H1 (cell line): ENCODE measurements around the gene RNF212B. TPM values are rescaled to one million over a fixed set of nuclear protein-coding genes. Genes with fewer than 3 reads are reported as not detected.

Experiments used
- SRF ChIP-seq: IDR thresholded peaks from 2 replicates; pipeline ENCODE4 v1.6.1; 2011; ENCODE audit warnings: mild to moderate bottlenecking, low read depth, low read length, moderate library complexity
- polyA plus RNA-seq, 7 experiments: library from polyadenylated mRNA; depleted of rRNA in 3 of 7; stranded (reverse) in 5 of 7; unstranded in 2 of 7; fragments of >200 nt in 5 of 7; fragments of 200-250 nt in 2 of 7; gene quantifications; 1 replicate in 5 of 7; 2 replicates in 1 of 7; 4 replicates in 1 of 7; pipeline versions ENCODE4 v1.2.1 to v1.2.3, GENCODE V29; 2011 to 2013; ENCODE audit warnings: missing spikeins in 2 of 7, mixed read lengths in 2 of 7
- total RNA-seq: library from RNA; stranded (reverse); fragmentation: NEBNext Ultra II Directional; extraction: Animal tissue kit (Norgen Biotek cat#: 25700); gene quantifications from 2 replicates; pipeline ENCODE4 v1.2.1, GENCODE V29; 2021

Gene RNF212B
- total and polyA plus RNA-seq, 2 of the 8 experiments (the other 6 are each of a cell fraction or from before 2014, with no cell fraction given) = 0.95 to 1.2 TPM

DNA sequence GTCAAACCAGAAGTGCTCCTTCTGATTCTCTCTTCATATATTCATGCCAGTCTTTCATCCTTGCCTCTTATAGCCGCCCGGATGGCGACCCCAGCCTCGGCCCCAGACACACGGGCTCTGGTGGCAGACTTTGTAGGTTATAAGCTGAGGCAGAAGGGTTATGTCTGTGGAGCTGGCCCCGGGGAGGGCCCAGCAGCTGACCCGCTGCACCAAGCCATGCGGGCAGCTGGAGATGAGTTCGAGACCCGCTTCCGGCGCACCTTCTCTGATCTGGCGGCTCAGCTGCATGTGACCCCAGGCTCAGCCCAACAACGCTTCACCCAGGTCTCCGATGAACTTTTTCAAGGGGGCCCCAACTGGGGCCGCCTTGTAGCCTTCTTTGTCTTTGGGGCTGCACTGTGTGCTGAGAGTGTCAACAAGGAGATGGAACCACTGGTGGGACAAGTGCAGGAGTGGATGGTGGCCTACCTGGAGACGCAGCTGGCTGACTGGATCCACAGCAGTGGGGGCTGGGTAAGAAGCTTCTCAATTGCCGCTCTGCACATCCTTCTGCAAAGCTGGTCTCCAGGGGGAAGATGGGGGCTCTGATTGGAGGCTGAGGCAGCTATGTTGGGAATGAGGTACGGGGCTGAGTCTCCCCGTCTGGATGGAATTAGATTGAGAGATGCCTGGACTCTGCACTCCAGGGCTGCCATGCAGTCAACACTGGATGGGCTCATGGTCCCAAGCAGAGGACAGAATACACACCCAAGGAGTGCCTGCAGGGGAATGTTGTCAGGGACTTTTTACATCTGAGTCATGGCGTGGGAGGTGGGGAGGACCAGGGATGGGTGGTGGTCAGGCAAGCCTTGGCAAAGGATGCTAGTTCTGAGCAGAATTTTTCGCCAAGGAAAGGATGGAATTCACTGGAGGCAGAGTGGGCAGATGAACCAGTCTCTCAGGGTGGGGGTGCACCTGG is 70.2 kb downstream of the RNF212B start (continued):
- TF ChIP-seq SRF = no peak
